ENCODE results near the gene CPO.
A peak's percentile ranks its signal among the peaks of the same experiment; 100 is the strongest.

Gene CPO

GRCh38 chr2:206979922-206980321 is 40.6 kb downstream of the CPO start:
- DNase-seq: no peak
- no peaks in the 10 kb centered on the region for H3K36me3 ChIP-seq (replicated peaks)
- no peaks in the 10 kb centered on the region for H3K27me3 ChIP-seq (replicated peaks)
- in situ Hi-C loops (cut with HindIII; ENCODE audit: low pct_ligation_motif_present, low sequenced_read_pairs): no loop called here
- H3K27ac ChIP-seq: no peak overlapping the region
- H3K4me3 ChIP-seq (ENCODE audit: low read depth, low read length): no peak overlapping the region
- TF ChIP-seq CTCF (IDR thresholded peaks at IDR 0.05; ENCODE audit: low read depth, low read length, missing control alignments): no peak

DNA sequence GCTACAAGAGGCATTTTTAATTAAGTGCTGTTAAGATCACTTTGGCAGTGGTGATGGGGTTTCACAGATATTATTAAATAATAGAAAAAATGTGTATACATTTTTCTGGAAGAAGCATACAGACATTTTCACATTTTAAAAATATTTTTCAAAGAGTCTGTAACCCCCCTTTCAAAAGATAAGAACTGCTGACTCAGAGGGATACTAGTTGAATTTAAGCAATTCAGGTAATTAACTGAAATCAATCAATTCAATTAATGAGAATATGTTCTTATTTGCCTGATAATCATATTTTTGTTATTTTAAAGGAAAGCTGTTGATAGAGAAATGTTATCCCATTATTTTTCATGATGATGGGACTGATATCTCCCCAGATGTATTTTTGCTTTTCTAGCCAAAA is 41.1 kb downstream of the CPO start:
- in situ Hi-C loops (cut with HindIII; ENCODE audit: low pct_ligation_motif_present, low sequenced_read_pairs): no loop called here
- DNase-seq: no peak
- no peak overlapping the region for H3K27ac ChIP-seq
- no peak for TF ChIP-seq CTCF (IDR thresholded peaks at IDR 0.05; ENCODE audit: low read depth, low read length, missing control alignments)
- H3K36me3 ChIP-seq (replicated peaks): no peaks in the 10 kb centered on the region
- no peaks in the 10 kb centered on the region for H3K27me3 ChIP-seq (replicated peaks)
- H3K4me3 ChIP-seq (ENCODE audit: low read depth, low read length): no peak overlapping the region

DNA sequence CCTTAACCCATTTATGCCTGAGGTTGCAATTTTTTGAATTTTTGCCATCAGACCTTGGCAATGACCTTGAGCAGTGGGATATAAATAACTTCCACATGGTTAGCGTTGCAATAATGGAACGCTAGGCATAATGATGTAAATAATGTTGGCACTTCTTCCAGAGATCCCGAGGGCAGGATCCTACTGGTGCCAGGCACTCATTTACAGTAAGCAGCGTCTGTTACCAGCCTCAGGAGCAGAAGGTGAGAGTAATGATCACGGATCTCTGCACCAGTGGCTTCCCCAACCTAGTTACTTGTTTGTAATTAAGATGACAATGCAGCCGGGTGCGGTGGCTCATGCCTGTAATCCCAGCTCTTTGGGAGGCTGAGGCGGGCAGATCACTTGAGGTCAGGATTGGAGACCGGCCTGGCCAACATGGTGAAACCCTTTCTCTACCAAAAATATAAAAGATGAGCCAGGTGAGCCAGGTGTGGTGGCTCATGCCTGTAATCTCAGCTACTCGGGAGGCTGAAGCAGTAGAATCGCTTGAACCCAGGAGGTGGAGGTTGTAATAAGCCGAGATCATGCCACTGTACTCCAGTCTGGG is 41.9 kb downstream of the CPO start:
- in situ Hi-C loops (cut with HindIII; ENCODE audit: low pct_ligation_motif_present, low sequenced_read_pairs): no loop called here
- no peak for DNase-seq
- Histone ChIP-seq H3K4me3 (ENCODE audit: low read depth, low read length) (no peak overlapping the region), H3K27me3 (replicated peaks) (no peaks in the 10 kb centered on the region), H3K27ac (no peak overlapping the region), H3K36me3 (replicated peaks) (no peaks in the 10 kb centered on the region)
- TF ChIP-seq CTCF (IDR thresholded peaks at IDR 0.05; ENCODE audit: low read depth, low read length, missing control alignments): no peak

DNA sequence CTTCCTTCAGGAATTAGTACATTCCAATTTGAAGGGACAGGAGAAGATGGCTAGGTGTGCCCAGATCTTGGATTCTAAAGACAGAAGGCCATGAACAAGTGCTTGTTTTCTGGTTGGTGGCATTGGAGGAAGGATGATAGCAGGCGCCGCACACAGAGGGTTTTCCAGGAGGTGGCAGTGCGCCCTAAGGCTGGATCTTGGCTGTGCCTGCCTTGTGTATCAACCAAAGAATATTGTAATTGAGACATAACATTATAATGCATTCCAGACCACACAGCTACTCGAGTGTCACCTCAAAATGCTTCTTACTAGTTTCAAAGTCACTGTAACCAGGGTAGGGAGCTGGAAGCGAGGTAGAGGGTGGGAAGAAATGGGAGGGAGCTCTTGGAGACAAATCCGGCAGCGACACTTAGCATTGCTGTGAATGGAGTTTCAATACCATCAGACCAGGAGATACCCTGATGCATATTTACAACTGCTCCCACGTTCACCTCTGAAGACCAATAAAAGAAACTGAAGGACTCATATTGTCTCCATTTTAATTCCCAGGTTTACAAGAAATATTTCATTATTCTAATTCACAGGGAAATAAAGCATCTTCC is 42.5 kb downstream of the CPO start:
- Histone ChIP-seq H3K4me3 (ENCODE audit: low read depth, low read length) (no peak overlapping the region), H3K27me3 (replicated peaks) (no peaks in the 10 kb centered on the region), H3K36me3 (replicated peaks) (no peaks in the 10 kb centered on the region), H3K27ac (no peak overlapping the region)
- peak; percentile 92 for TF ChIP-seq CTCF (IDR thresholded peaks at IDR 0.05; ENCODE audit: low read depth, low read length, missing control alignments)
- peak; percentile 75 for DNase-seq
- in situ Hi-C loops (cut with HindIII; ENCODE audit: low pct_ligation_motif_present, low sequenced_read_pairs): no loop called here

DNA sequence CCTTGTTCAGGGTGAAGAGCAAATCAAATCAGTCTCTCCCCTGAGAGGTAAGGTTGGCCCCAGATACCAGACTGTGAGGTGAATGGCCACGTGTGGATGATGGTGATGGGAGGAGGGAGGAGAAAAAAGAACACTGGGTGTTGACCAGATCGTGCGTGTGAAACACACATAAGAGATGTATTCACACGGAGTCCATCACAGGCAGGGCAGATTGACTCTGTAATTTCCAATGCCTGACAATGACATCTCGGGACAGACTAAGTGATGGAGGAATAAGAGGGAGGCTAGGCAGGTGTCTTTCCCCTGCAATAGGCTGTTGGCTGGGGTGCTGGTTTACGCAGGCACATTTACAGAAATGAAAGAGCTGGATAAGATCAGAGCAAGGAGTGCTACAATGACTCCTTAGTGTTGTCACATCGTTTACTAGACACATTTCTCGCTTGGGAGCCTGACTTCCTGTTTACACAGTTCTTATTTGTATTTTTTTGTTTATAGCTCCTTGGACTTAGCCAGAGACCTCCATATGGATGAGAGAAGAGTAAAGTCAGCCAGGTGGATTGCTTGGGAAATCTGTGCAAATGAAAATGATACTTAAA is 43.1 kb downstream of the CPO start:
- no peak overlapping the region for H3K27ac ChIP-seq

More for the DNA sequence above, 43.1 kb downstream of the CPO start:
- Histone ChIP-seq H3K36me3 (replicated peaks) (no peaks in the 10 kb centered on the region), H3K27me3 (replicated peaks) (no peaks in the 10 kb centered on the region), H3K4me3 (ENCODE audit: low read depth, low read length) (no peak overlapping the region)
- in situ Hi-C loops (cut with HindIII; ENCODE audit: low pct_ligation_motif_present, low sequenced_read_pairs): no loop called here
- no peak for DNase-seq
- no peak for TF ChIP-seq CTCF (IDR thresholded peaks at IDR 0.05; ENCODE audit: low read depth, low read length, missing control alignments)

Measured in brain microvascular endothelial cell (primary cell).